Fibroblast of the aortic adventitia (primary cell): Measurements from ENCODE around the gene SUGP1. TPM values are rescaled to one million over a fixed set of nuclear protein-coding genes. Genes with fewer than 3 reads are reported as not detected.

ENCODE experiments used
- DNase-seq: peaks from one replicate; pipeline ENCODE4 v3.0.0-alpha.2; 2010; ENCODE audit warnings: low read depth
- H3K4me3 ChIP-seq: 2 replicates; pipeline ENCODE4 v1.5.1; 2011; ENCODE audit warnings: low read depth, mild to moderate bottlenecking, control low read depth, low read length, moderate library complexity
- total RNA-seq: library from RNA; depleted of rRNA; stranded (reverse); fragments of >200 nt; gene quantifications from 2 replicates; pipeline ENCODE4 v1.2.3, GENCODE V29; 2012; ENCODE audit warnings: low replicate concordance
- TF ChIP-seq, protein P1 (sequence below): IDR thresholded peaks from 2 replicates; pipeline ENCODE4 v1.5.1; 2011; ENCODE audit warnings: mild to moderate bottlenecking, low read length, control low read depth, inconsistent platforms; ENCODE audit not compliant: insufficient read depth

SUGP1 gene
- total RNA-seq, 1 donor, result 32.4 TPM

DNA sequence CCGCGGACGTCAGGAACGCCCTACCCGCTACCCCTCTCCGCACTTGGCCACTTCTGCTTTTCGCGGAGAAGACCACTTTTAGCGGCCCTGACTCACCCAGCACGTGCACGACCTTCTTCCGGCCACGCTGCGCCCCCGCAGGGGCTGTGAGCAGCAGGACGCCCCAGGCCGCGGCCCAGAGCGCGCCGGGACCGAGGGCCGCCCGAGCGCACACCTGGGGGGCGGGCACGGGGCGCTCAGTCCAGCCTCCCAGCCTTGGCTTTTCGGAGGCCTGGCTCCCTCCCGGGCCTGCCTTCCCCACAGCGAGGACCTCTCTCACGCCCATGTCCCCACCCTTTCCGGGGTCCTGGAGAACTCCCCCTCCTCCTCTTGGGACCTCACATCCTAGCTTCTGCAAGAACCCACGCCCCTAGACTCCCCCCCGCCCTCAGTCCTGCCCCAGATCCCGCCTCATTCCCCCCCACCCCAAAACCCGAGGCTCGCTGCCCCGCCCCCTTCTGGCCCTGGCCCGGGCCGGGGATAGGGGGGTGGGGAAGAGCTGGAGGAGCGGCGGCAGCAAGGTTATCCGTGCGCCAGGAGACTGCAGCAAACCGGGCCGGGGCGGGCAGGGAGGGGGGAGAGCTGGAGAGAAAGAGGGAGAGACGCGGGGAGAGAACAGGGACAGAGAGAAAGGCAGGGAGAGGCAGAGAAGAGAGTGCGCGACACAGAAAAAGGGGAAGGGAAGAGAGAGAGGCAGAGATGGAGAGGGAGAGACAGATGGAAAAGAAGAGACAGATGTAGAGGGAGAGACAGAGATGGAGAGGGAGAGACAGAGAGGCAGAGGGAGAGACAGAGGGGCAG lies 58.7 kb downstream of the SUGP1 start:
- TF ChIP-seq, protein P1, sequence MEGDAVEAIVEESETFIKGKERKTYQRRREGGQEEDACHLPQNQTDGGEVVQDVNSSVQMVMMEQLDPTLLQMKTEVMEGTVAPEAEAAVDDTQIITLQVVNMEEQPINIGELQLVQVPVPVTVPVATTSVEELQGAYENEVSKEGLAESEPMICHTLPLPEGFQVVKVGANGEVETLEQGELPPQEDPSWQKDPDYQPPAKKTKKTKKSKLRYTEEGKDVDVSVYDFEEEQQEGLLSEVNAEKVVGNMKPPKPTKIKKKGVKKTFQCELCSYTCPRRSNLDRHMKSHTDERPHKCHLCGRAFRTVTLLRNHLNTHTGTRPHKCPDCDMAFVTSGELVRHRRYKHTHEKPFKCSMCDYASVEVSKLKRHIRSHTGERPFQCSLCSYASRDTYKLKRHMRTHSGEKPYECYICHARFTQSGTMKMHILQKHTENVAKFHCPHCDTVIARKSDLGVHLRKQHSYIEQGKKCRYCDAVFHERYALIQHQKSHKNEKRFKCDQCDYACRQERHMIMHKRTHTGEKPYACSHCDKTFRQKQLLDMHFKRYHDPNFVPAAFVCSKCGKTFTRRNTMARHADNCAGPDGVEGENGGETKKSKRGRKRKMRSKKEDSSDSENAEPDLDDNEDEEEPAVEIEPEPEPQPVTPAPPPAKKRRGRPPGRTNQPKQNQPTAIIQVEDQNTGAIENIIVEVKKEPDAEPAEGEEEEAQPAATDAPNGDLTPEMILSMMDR, result no peak
- no peak for DNase-seq
- no peak overlapping the region for H3K4me3 ChIP-seq

DNA sequence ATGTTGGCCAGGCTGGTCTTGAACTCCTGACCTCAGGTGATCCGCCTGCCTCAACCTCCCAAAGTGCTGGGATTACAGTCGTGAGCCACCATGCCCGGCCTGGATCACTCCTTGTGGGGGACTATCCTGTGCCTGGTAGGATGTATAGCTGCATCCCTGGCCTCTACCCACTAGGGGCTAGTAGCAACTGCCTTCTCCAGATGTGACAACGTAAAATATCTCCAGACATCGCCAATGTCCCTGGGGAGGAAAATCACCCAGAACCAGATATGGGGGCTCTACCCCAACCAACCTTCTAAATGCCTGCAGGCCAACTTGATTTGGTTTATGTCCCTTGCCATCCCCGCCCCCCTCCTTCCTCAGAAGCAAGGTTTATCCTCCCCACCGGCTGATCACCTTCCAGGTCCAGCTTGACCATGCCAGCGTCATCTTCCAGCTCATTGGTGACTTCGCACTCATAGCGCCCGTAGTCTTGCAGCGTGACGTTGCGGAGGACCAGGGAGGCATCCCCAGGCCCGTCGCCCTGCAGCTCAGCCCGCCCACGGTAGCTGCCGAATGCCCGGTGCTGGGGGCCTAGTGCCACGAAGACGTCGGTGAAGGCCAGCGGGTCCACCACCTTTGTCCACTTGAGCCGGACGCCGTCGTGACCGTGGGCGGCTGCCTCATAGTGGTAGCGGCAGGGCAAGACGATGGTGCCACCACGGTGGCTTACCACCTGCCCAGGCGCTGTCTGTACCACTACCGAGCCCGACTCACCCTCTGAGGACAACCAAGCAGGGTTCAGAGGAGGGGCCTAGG lies 59.7 kb downstream of the SUGP1 start:
- no peak for DNase-seq
- no peak overlapping the region for H3K4me3 ChIP-seq
- TF ChIP-seq, protein P1, result no peak

DNA sequence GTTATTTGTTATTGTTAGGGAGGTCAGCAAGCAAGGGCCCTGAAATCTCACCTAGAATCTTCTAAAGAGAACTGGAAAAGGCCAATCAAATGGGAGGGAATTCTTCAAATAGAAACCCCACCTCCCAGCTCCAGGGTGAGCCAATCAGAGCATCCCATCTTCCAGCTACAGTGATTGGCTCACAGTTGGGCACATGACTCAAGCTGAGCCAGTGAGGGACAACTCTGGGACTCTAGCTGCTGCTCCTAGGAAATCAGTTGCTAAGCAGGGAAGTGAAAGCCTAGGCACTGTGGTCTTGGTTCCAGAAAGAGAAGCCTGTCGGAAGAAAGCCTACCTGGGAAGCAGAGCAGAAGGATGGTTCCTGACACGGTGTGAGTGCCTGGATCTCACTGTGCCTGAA lies 60.6 kb downstream of the SUGP1 start:
- TF ChIP-seq, protein P1, result no peak
- no peak overlapping the region for H3K4me3 ChIP-seq
- no peak for DNase-seq

DNA sequence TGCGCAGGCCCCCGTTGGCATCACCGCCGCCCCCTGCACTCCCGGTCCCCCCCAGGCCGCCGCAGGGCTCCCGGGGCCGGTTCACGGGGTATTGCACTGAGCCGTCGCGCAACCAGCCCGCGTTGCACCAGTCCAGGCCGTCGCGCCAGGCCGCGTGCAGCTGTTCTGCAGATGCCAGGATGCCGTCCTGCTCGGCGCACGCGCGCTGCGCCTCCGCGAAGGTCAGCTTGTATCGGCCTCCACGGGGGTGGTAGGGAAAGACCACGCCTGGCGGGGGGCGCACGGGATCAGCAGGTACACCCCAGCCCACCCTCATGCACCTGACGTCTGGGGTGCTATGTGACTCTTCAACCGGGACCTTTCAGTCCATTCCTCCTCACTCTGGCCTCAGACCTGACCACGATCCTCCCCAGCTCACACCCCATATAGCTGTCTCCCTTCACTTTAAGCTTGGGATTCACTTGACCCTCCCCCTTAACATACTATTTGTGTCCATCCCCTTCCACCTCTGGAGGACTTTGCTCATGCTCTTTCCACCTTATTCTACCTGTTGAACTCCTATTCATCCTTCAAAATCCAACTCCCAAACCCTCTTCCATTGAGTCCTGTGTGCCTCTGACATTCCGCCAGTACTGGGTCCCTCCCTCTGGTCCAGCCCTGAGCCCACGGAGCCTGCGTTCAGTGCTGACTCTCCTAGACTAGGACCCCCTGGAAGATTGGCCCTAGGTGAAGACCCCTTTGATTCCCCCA lies 61.5 kb downstream of the SUGP1 start:
- no peak for DNase-seq
- no peak overlapping the region for H3K4me3 ChIP-seq
- TF ChIP-seq, protein P1, result no peak

DNA sequence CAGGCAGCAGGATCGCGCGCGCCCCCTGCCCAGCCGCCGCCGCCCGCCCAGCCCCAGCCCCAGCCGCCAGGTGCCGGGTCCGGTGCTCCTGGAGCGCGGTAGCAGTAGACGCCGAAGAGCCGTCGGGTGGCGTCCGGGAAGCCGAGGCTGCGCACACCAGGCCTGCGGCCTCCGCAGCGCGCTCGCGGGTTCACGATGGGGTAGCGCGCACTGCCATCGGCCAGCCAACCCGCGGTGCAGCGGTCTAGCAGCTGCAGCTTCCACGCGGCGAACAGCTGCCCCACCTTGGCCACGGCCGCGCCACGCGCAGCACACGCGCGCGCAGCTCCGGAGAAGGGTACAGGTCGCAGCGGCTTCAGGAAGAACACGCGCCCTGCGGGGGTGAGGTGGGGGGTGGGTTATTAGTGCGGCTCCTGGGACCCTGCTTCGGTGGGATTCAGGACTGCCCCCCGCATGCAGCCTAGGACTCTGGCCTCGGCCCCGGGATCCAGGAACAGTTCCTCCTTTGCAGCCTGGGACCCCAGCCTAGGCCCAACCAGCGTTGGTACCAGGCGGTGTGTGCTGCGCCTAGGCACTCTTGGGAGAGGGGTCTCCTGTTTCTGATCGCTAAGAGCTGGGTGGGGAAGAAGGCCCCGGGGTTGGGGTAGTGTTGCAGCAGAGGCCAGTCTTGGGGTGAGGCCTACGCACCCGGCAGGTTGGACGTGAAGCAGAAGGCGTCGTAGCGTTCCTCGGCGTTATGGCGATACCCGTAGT lies 62.3 kb downstream of the SUGP1 start:
- H3K4me3 ChIP-seq, result no peak overlapping the region
- TF ChIP-seq, protein P1, result no peak
- no peak for DNase-seq

DNA sequence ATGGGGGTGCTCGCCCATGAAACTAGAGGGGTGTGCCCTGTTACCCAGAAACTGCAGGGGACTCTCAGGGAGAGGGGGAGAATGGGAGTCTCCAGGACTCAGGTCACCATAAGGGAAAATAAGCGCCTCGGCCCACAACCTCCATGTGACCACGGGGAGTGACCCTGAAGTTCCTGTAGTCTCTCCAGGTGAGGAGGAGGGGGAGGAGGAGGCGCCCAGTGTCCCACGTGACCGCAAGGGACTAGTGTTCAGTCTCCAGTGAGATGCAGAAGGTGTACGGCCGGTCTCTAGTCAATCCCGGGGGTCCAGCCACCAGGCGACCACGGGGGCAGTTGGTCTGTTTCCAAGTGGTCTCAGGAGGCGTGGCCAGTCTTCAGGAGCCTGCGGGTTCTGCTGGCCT lies 63.2 kb downstream of the SUGP1 start:
- DNase-seq, result no peak
- TF ChIP-seq, protein P1, result no peak

More for the DNA sequence above, 63.2 kb downstream of the SUGP1 start:
- no peak overlapping the region for H3K4me3 ChIP-seq
